ENCODE data around the gene TUBA3E.

GRCh38 chr2:130246430-130246829, 48.2 kb upstream of the TUBA3E start:
- no peak for TF ChIP-seq CTCF (IDR thresholded peaks at IDR 0.05; ENCODE audit: insufficient read depth, low read length)
- TF ChIP-seq POLR2AphosphoS5 (IDR thresholded peaks at IDR 0.05; ENCODE audit: low read depth) = no peak
- TF ChIP-seq GABPA (IDR thresholded peaks at IDR 0.05; ENCODE audit: low read depth) = no peak
- TF ChIP-seq SPI1 (IDR thresholded peaks at IDR 0.05; ENCODE audit: borderline replicate concordance, low read depth) = no peak
- TF ChIP-seq REST (IDR thresholded peaks at IDR 0.05; ENCODE audit: insufficient replicate concordance, low read depth) = no peak
